ENCODE measurements around the gene IGF1R.

The IGF1R gene

GRCh38 chr15:98935736-98936135, 287.4 kb downstream of the IGF1R start:
- H3K27ac ChIP-seq (ENCODE audit: poor library complexity, severe bottlenecking), result no peak overlapping the region
- no peaks in the 10 kb centered on the region for H3K4me1 ChIP-seq (ENCODE audit: insufficient read depth, poor library complexity, severe bottlenecking)
- peaks cover 98% of the 10 kb centered on the region for H3K36me3 ChIP-seq (ENCODE audit: low read depth)
- H3K9me3 ChIP-seq (ENCODE audit: severe bottlenecking), result no peaks in the 10 kb centered on the region
- DNase-seq (ENCODE audit: low spot score), result no peak
- no peaks in the 10 kb centered on the region for H3K27me3 ChIP-seq (ENCODE audit: insufficient read depth, poor library complexity, severe bottlenecking)
- ATAC-seq (ENCODE audit: low read depth), result peak; percentile 6; the same call in 1 of the 3 replicates
- TF ChIP-seq CTCF (IDR thresholded peaks at IDR 0.05; ENCODE audit: poor library complexity, severe bottlenecking), result no peak
- H3K4me3 ChIP-seq (ENCODE audit: severe bottlenecking), result no peak overlapping the region

GRCh38 chr15:98937413-98938104, 289.2 kb downstream of the IGF1R start:
- DNase-seq (ENCODE audit: low spot score), result no peak
- TF ChIP-seq CTCF (IDR thresholded peaks at IDR 0.05; ENCODE audit: poor library complexity, severe bottlenecking), result no peak
- Histone ChIP-seq H3K27ac (ENCODE audit: poor library complexity, severe bottlenecking) (no peak overlapping the region), H3K9me3 (ENCODE audit: severe bottlenecking) (no peaks in the 10 kb centered on the region), H3K4me1 (ENCODE audit: insufficient read depth, poor library complexity, severe bottlenecking) (no peaks in the 10 kb centered on the region), H3K4me3 (ENCODE audit: severe bottlenecking) (no peak overlapping the region), H3K27me3 (ENCODE audit: insufficient read depth, poor library complexity, severe bottlenecking) (no peaks in the 10 kb centered on the region), H3K36me3 (ENCODE audit: low read depth) (peaks cover 98% of the 10 kb centered on the region)
- no peak for ATAC-seq (ENCODE audit: low read depth)

- ATAC-seq (ENCODE audit: low read depth), result no peak
- DNase-seq (ENCODE audit: low spot score), result no peak
- Histone ChIP-seq H3K27me3 (ENCODE audit: insufficient read depth, poor library complexity, severe bottlenecking) (no peaks in the 10 kb centered on the region), H3K4me1 (ENCODE audit: insufficient read depth, poor library complexity, severe bottlenecking) (no peaks in the 10 kb centered on the region), H3K4me3 (ENCODE audit: severe bottlenecking) (no peak overlapping the region), H3K27ac (ENCODE audit: poor library complexity, severe bottlenecking) (no peak overlapping the region), H3K9me3 (ENCODE audit: severe bottlenecking) (no peaks in the 10 kb centered on the region), H3K36me3 (ENCODE audit: low read depth) (peaks cover 98% of the 10 kb centered on the region)
- no peak for TF ChIP-seq CTCF (IDR thresholded peaks at IDR 0.05; ENCODE audit: poor library complexity, severe bottlenecking)
These were observed 289.7 kb downstream of the IGF1R start for GRCh38 chr15:98938105-98938417.

GRCh38 chr15:98938799-98939198, 290.5 kb downstream of the IGF1R start:
- H3K9me3 ChIP-seq (ENCODE audit: severe bottlenecking), result no peaks in the 10 kb centered on the region
- no peaks in the 10 kb centered on the region for H3K4me1 ChIP-seq (ENCODE audit: insufficient read depth, poor library complexity, severe bottlenecking)
- ATAC-seq (ENCODE audit: low read depth) (no peak), DNase-seq (ENCODE audit: low spot score) (no peak)
- H3K27ac ChIP-seq (ENCODE audit: poor library complexity, severe bottlenecking), result no peak overlapping the region
- H3K27me3 ChIP-seq (ENCODE audit: insufficient read depth, poor library complexity, severe bottlenecking), result no peaks in the 10 kb centered on the region
- H3K4me3 ChIP-seq (ENCODE audit: severe bottlenecking), result no peak overlapping the region
- TF ChIP-seq CTCF (IDR thresholded peaks at IDR 0.05; ENCODE audit: poor library complexity, severe bottlenecking), result no peak
- H3K36me3 ChIP-seq (ENCODE audit: low read depth), result peaks cover 100% of the 10 kb centered on the region

GRCh38 chr15:98939311-98940080, 291.2 kb downstream of the IGF1R start:
- DNase-seq (ENCODE audit: low spot score), result no peak
- no peak for TF ChIP-seq CTCF (IDR thresholded peaks at IDR 0.05; ENCODE audit: poor library complexity, severe bottlenecking)
- Histone ChIP-seq H3K36me3 (ENCODE audit: low read depth) (peaks cover 100% of the 10 kb centered on the region), H3K27me3 (ENCODE audit: insufficient read depth, poor library complexity, severe bottlenecking) (no peaks in the 10 kb centered on the region), H3K27ac (ENCODE audit: poor library complexity, severe bottlenecking) (no peak overlapping the region), H3K4me1 (ENCODE audit: insufficient read depth, poor library complexity, severe bottlenecking) (no peaks in the 10 kb centered on the region), H3K9me3 (ENCODE audit: severe bottlenecking) (no peaks in the 10 kb centered on the region), H3K4me3 (ENCODE audit: severe bottlenecking) (no peak overlapping the region)
- ATAC-seq (ENCODE audit: low read depth), result peak; percentile 5; the same call in 1 of the 3 replicates
